Dedifferentiated amniotic fluid mesenchymal stem cell (primary cell): ENCODE measurements around the gene RPS19BP1.
A peak's percentile ranks its signal among the peaks of the same experiment; 100 is the strongest.

ENCODE experiments used
- DNase-seq: peaks from one replicate; pipeline ENCODE4 v3.0.0-alpha.2; 2016; ENCODE audit errors: extremely low spot score

The RPS19BP1 gene, protein sequence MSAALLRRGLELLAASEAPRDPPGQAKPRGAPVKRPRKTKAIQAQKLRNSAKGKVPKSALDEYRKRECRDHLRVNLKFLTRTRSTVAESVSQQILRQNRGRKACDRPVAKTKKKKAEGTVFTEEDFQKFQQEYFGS

DNA sequence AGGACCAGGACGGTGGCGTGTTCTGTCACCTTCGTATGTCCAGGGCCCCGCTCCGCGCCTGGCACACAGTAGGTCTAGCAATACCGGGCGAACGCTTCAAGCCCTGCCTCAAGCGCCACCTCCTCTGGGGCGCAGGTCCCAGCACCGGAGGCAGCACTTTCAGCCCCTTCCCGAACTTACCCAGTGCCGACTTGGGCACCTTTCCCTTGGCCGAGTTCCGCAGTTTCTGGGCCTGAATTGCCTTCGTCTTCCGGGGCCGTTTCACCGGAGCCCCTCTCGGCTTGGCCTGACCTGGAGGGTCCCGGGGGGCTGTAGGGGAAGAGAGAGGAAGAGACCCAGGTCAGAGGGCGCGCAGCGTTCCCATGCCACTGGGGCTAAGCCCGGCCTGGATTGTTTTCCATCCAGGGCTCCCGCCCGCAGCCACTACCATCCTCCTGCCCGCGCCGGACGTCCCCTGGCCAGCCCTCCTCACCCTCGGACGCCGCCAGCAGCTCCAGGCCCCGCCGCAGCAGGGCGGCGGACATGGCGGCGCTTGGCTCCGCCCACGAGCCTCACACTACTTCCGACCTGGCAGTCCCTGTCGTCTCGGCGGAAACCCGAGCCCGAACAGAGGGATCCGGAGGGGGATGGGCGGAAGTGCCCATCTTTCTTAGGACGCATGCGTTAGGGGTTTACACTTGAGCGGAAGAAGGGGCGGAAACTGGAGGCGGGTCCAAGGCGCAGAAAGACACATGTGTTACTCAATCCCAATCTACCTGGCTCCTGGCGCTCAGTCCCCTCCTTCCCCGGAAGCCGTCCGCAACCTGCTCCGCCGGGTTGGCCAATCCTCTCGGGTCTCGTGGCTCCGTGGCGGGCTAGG is at the start of gene RPS19BP1:
RPS19BP1 (minus strand) TSS at position 534 of the 859 bp plus-strand sequence; CDS start at position 524, 10 bp downstream.
- DNase-seq = peak; percentile 98

DNA sequence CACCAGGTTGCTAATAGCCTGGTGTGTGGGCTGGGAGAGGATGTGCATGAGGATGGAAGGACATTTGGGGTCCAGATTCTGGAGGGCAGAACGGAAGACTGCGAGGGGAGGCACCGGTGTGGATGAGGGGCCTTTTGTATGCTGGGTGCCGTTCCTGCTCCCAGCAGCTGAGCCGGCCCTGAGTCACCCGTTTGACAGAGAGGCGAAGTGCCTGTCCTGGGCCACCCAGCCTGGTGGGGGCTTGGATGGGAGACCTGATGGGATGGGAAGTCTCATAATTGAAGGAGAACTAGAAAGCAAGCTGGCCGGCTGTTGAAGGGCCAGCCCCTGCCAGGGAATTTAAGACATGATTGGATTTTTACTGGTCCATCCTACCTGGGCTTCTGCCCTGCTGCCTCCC is 48.8 kb upstream of the RPS19BP1 start:
- DNase-seq = no peak

DNA sequence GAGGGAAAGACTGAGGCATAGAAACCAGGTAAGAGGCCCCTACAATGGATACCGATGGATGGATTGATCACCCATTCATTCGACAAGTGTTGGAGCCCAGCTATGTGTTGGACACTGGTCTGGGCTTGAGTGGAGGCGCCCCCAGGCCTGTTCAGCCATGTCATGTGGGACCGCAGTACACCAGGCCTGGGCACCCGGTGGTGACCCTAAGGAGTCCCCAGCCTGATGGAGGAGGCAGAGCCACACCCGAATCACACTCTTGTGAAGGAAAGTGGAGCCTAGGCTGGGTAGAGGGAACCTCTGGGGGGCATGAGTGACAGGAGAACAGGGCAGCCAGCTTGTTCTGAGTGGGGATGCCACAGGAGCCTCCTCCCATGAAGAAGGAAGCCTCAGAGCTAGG is 48.2 kb upstream of the RPS19BP1 start:
- DNase-seq = no peak

DNA sequence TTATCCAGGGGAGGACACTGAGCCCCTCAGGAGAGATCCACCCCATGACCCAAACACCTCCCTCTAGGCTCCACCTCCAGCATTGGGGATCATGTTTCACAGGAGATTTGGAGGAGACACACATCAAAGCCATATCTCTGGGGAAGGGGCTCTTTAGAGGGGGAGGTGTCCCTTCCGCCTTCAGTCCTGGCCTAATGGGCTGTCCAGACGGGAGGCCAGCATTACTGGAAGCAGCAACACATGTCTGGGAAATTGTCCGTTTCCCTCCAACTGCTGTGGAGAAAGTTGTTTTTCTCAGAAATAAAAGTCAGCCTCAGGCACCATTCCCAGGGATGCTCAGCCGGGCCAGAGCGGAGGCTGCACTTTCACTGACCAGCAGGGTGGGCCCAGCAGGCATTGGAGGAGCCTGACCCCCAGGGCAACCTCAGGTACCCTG is 47.5 kb upstream of the RPS19BP1 start:
- no peak for DNase-seq

DNA sequence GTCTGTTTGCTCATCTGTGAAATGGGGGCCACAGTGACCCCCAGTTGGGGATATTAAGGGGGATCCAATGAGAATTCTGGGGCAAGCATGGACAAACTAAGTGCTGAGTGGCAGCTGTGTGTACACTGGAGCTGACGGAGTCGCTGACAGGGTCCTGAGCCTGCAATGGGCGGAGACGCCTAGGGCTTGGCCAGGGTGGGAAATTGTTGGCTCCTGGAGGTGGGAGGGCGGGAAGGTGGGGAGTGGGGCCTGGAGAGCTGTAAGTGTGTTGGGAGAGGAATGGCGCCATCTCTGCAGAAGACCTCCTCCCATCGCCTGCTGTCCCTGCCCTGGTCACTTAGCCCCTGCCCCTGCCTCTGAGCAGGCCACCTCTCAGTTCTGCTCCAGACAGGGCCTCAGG is 45.4 kb upstream of the RPS19BP1 start:
- no peak for DNase-seq

DNA sequence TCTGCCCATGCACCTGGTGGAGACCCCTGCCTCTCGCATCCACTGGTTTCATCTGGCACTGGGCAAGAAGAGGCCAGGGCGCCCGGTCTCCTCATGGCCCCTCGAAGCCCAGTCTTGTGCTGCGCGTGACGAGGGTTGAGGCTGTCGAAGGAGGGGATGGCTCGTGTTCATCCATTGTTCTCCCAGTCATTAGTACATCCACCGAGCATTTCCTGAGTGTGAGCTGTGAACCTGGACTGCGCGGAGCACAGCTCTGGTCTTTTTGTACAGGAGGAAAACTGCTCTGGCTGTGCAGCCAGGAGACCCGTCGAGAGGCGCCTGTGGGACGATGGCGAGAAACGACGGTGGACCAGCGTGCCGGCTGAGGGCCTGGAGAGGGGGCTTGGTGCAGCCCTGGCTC is 44.8 kb upstream of the RPS19BP1 start:
- DNase-seq = no peak

DNA sequence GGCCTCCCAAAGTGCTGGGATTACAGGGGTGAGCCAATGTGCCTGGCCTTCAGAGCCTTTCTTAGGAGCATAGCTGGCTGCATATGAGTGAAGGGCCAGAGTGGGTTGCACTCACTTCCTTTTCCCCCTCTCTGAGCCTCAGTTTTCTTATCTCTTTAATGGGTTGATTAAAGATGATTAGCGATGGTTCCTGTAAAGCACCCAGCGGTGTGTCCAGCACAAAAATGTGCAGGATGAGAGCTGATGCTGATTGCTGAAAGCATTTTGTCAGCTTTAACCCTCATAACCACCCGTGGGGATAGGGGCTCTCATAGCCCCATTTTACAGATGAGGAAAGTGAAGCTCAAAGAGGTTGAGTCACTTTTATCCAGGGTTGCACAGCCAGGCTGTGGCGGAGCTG is 43.5 kb upstream of the RPS19BP1 start:
- no peak for DNase-seq

DNA sequence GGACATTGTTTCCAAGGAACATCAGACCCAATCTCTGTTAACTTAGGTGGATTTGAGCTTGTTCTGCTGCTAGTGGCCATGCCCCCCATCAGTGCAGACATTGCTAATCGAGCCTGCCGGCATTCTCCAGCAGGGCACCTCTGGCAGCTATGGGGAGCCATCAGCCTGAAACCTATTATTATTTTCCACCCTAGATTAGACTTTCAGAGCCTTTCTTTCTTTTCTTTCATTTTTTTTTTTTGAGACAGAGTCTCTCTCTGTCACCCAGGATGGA is 42.9 kb upstream of the RPS19BP1 start:
- no peak for DNase-seq

DNA sequence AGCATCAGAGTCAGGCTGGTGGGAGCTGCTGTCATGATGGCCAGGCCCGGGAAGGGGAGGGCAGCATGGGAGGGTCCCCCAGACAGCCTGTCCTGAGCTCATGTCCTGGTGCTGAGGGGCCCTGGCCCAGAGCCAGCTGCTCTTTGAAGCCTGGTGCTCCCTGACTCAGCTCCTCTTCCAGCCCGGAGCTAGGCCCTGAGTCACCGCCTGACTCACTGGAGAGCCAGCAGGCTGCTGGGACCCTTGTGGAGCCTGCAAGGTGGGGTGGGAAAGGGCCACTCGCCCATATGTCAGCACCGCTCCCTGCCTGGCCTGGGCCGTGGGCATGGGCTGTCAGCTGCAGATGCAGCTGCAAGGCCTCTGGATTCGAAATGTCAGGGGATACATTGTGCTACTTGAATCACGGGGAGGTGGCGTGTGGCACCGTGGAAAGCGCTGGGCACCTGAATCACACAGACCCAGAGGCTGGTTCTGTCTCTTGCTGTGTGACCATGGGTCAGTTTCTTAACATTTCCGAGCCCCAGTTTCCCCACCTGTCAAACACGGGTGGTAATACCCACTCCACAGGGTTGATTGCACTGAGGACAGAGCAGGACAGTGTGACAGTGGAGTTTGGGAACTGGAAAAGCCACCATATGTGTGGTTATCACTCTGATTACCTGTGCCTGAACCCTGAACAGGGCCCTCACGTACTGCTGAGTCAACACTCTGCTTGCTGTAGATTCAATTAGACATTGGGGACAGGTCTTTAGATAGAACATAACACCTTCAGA is 42.4 kb upstream of the RPS19BP1 start:
- peak; percentile 28 for DNase-seq

DNA sequence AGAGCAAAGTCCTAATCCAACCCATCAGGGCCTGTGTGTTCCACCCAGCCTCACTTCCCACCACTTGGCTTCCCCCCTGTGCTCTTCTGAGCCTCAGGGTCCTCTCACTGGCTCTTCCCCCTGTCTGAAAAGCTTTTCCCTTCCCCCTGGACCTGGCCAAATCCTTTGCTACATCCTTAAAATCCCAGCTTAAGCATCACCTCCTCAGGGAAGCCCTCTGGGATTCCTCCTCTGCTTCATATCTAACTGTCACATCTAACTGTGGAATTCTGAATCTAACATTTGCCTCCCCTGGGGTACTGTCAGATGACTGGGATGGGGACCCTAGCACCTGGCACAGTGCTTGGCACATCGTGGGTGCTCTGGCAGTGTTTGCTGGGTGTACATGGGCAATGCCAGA is 39.0 kb upstream of the RPS19BP1 start:
- no peak for DNase-seq

DNA sequence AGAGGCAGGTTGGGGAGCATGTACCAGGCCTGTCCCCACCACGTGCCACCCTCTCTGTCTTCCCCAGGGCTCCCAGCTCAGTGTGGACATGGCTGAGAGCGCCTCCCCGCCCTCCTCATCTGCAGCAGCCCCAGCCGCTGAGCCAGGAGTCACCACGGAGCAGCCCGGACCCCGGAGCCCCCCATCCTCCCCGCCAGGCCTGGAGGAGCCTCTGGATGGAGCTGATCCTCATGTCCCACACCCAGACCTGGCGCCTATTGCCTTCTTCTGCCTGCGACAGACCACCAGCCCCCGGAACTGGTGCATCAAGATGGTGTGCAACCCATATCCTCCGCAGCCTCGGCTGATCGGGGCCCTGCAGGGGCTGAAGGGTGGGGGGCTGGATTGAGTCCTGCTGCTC is 38.1 kb upstream of the RPS19BP1 start, which contains the start of gene CACNA1I:
CACNA1I (plus strand) TSS at position 89 of the 400 bp plus-strand sequence; CDS start at position 89, 0 bp downstream.
- DNase-seq = no peak

DNA sequence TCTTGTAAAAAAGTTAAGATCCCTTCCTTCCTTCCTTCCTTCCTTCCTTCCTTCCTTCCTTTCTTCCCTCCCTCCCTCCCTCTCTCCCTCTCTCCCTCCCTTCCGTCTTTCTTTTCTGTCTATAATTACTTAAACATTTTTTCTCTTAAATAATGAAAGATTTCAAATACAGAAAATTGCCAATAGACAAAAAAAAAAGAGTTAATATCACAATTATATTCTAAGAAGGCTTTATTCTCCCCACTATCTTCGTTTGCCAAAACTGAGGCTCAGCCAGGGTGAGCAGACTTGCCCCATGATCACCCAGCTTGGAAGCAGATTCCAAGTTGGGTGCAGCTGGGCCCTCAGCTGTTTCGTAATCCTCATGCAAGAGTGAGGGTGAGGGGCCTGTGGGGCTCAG is 37.7 kb upstream of the RPS19BP1 start:
- DNase-seq = no peak

DNA sequence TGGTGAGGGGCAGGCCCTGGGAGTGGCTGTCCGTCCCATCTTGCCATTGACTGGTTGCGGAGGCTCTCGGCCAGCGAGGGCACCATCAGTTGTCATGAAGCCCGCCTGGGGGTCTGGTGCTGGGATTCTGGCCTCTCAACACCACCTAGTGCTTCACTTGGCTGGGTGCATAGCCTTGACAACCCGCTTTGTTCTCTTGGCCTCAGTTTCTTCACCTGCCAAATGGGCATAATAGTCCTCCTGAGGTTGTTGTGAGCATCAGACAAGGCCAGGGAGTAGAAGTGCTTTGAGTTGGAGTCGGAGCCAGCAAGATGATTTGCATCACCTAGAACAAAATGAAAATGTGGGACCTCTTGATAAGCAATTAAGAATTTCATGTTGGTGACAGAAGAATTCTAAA is 36.5 kb upstream of the RPS19BP1 start:
- no peak for DNase-seq

DNA sequence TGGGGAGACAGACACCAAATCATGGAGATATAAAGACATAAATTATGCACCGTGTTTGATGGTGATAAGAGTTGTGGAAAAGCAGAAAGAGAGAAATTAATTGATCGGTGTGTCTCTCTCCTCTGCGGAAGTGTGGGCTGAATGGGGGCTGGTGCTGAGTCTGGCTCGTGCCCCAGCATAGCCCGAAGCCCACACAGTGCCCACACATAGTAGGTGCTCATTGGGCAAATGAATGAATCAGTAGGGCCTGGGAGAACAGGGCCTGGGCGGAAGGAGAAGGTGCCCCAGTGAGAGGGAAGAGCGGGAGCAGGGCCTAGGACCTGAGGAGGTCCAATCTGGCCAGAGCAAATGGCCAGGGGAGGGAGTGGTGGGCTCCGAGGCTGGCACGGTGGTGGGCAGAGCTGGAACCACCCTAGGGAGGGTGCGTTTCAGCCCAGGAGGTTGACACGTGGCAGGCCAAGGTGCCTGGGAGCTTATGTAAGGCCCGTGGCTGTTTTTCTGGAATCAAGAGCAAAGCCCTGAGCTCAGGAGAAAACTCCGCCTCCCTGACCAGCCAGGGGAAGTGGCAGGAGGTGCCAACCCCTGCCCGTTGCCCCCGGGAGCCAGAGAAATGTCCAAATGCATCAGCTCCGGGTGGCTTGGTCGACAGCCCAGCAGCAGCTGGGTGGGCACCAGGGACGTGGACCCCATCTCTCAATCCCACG is 35.9 kb upstream of the RPS19BP1 start:
- DNase-seq = no peak

DNA sequence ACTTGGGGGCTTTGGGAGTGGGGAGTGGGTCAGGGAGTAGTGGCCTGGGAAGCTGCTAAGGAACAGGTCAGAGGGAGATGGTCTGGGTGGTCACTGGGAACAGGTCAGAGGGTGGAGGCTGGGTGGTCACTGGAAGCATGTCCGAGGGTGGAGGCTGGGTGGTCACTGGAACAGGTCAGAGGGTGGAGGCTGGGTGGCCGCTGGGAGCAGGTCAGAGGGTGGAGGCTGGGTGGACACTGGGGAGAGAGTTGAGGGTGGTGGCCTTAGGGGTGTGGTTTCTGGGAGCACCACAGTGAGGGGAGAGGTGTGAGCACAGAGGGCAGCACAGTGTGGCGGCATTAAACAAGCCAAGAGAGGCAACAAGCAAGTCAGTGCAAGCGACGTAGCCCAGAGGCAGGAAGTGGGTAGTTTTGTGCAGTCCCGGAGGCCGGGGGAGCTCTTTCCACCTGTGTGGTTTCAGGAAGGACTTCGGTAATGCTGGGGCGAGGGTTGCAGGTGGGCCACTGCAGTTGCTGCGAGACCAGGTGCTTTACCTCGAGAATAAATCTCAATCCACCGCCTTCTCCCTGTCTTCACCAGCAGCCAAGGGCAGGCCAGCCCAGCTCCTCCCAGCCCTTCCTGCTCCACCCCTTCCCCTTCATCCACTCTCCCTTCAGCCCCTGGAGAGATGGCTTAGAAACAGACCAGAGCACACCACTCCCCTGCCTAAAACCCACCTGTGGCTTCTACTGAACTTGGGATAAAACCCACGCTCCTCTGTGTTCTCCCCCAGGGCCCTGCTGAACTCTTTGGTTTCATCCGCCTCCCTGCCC is 34.8 kb upstream of the RPS19BP1 start:
- DNase-seq = no peak

DNA sequence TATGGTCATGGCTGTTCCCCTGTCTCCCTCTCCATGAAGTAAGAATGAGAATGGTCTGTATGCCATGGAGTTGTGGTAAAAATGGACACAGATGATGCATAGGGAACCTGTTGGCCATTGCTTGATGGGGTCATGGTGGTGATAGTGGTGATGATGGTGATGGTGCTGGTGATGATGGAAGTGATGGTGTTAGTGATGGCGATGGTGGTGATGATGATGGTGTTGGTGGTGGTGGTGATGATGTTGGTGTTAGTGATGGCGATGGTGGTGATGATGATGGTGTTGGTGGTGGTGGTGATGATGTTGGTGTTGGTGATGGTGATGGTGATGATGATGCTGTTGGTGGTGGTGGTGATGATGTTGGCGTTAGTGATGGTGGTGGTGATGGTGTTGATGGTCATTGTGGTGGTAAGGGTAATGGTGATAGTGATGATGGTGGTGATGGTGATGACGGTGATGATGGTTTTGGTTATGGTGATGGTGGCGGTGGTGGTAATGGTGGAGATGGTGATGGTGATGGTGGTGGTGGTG is 32.9 kb upstream of the RPS19BP1 start:
- no peak for DNase-seq

DNA sequence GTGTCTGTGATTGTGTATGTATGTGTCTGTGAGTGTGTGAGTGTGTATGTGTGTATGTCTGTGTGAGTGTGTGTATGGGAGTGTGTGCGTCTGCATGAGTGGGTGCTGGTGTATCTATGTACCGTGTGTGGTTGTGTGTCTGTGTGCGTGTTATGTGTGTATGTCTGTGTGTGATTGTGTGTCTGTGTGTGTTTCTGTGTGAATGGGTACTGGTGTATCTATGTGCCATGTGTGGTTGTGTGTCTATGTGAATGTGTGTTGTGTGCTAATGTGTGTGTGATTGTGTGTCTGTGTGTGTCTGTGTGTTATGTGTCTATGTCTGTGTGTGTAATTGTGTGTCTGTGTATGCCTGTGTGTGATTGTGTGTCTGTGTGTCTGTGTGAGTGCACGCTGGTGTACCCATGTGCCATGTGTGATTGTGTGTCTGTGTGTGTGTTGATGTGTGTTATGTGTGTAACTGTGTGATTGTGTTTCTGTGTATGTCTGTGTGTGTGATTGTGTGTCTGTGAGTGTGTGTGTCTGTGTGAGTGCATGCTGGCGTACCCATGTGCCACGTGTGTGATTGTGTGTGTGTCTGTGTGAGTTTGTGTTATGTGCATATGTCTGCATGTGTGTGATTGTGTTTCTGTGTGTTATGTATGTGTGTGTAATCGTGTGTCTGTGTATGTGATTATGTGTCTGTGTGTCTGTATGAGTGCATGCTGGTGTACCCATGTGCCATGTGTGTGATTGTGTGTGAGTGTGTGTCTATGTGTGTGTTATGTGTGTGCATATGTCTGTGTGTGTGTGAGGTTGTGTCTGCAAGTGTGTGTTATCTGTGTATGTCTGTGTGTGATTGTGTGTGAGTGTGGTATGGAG is 31.3 kb upstream of the RPS19BP1 start:
- DNase-seq = no peak

DNA sequence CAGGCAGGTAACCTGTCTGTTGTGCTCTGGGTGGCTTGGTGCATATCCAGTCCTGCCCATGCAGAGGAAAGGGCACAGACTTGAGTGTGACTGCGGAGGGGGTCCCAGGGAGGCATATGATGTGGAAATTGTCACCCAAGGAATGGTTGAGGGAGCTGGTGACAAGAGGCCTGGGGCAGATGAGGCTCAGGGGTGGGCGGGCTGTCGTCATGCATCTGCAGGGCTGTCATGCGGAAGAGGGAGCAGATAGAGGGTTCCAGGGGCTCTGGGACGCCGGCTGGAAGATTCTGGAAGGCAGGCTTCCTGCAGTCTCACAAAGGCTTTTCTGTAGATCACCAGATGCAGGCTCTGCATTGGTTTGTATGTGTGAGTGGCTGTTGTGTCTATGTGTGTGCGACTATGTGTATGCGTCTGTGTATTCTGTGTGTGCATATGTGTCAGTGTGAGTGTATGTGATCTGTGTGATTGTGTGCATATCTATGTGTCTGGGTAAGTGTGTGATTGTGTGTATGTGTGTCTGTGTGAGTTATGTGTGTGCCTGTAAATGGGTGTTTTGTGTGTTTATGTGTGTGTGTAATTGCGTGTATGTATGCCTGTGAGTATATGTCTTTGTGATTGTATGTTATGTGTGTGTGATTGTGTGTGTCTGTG is 30.4 kb upstream of the RPS19BP1 start:
- no peak for DNase-seq

DNA sequence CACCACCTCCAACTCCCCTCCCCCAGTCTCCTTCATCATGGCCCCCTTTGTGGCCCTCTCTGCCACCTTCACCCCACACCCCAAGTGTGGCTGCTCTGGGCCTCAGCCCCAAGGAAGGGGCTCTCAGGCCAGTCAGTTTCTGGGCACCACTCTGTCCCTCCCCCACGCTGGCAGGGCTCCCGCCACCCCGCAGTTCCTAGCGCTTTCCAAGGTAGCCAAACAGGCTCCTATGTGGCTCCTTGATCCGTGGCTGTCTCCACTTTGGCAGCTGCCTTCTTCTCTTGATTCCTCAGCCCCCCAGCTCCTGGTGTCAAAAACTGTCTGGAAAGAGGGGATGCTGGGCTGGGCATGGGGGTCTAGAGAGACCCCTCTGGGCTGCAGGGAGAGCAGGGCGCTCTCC is 27.6 kb upstream of the RPS19BP1 start:
- DNase-seq = no peak
